CD4-positive, alpha-beta T cell treated with Interleukin-17A for 4 hours (primary cell): ENCODE data around the gene GLOD4.
"Not testable (repeated sequence)": the region's sequence is repeated elsewhere in the genome, so short reads cannot be mapped to it uniquely, and the experiment has no call there.

Experiments used
- DNase-seq: peaks from one replicate; pipeline ENCODE4 v3.0.0-alpha.2; 2020; ENCODE audit warnings: mixed read lengths

The GLOD4 gene

GRCh38 chr17:802481-802880, 20.4 kb upstream of the GLOD4 start:
- DNase-seq: no peak

- DNase-seq: no peak
These were observed 19.6 kb upstream of the GLOD4 start for GRCh38 chr17:801660-802059.

- DNase-seq: no peak
These were observed 18.6 kb upstream of the GLOD4 start for GRCh38 chr17:800446-801242.

GRCh38 chr17:799261-799660, 17.2 kb upstream of the GLOD4 start:
- DNase-seq: no peak

- DNase-seq: no peak
These were observed 16.2 kb upstream of the GLOD4 start for GRCh38 chr17:798246-798645.

GRCh38 chr17:797236-797840, 15.3 kb upstream of the GLOD4 start:
- no peak for DNase-seq

GRCh38 chr17:796609-797008, 14.5 kb upstream of the GLOD4 start:
- no peak for DNase-seq

GRCh38 chr17:795721-796120, 13.6 kb upstream of the GLOD4 start:
- DNase-seq: no peak

GRCh38 chr17:795276-795675, 13.2 kb upstream of the GLOD4 start:
- DNase-seq: no peak

- DNase-seq: peak; percentile 57
These were observed 12.8 kb upstream of the GLOD4 start for GRCh38 chr17:794876-795275.

- no peak for DNase-seq
These were observed 10.2 kb upstream of the GLOD4 start for GRCh38 chr17:792277-792676.

GRCh38 chr17:791829-792228, 9.7 kb upstream of the GLOD4 start:
- DNase-seq: no peak

- not testable (repeated sequence) for DNase-seq
These were observed 8.8 kb upstream of the GLOD4 start for GRCh38 chr17:790874-791247.

GRCh38 chr17:789931-790873, 8.1 kb upstream of the GLOD4 start:
- DNase-seq: not testable (repeated sequence)

GRCh38 chr17:789160-789840, 7.2 kb upstream of the GLOD4 start:
- DNase-seq: no peak

GRCh38 chr17:788551-788950, 6.5 kb upstream of the GLOD4 start:
- no peak for DNase-seq

GRCh38 chr17:787641-788221, 5.7 kb upstream of the GLOD4 start:
- DNase-seq: no peak

GRCh38 chr17:785901-786300, 3.8 kb upstream of the GLOD4 start:
- not testable (repeated sequence) for DNase-seq

GRCh38 chr17:784143-784542, 2.1 kb upstream of the GLOD4 start:
- DNase-seq: no peak

GRCh38 chr17:778096-778495, 4.0 kb downstream of the GLOD4 start:
- DNase-seq: no peak

GRCh38 chr17:774313-774584, 7.8 kb downstream of the GLOD4 start:
- DNase-seq: no peak

- no peak for DNase-seq
These were observed 8.4 kb downstream of the GLOD4 start for GRCh38 chr17:773467-774312.
